Dermis microvascular lymphatic vessel endothelial cell (primary cell): Measurements from ENCODE around the gene FILIP1L. TPM values are rescaled to one million over a fixed set of nuclear protein-coding genes. Genes with fewer than 3 reads are reported as not detected.
A peak's percentile ranks its signal among the peaks of the same experiment; 100 is the strongest.

Experiments used
- DNase-seq, 2 donors: peaks; one replicate each; pipeline versions ENCODE4 v3.0.0 to v3.0.0-alpha.2; 2010; ENCODE audit warnings: low read depth in 2 of 2
- total RNA-seq: library from RNA; depleted of rRNA; stranded (reverse); fragments of >200 nt; gene quantifications from 2 replicates; pipeline ENCODE4 v1.2.1, GENCODE V29; 2014

FILIP1L gene
- total RNA-seq, 1 donor from 2014 or later, result 19.0 TPM

- no peak for DNase-seq
Measured at GRCh38 chr3:100018806-100019205, 95.5 kb downstream of the FILIP1L start.

- DNase-seq, result no peak
Measured at GRCh38 chr3:100010087-100010417, 104.2 kb downstream of the FILIP1L start.

- DNase-seq, result peak in 1 of 2 donors; percentile 79
Measured at GRCh38 chr3:100009276-100010086, 104.8 kb downstream of the FILIP1L start.

GRCh38 chr3:100008081-100008698, 106.1 kb downstream of the FILIP1L start:
- peak in 1 of 2 donors; percentile 89 for DNase-seq

GRCh38 chr3:100007313-100007712, 107.0 kb downstream of the FILIP1L start:
- no peak for DNase-seq

GRCh38 chr3:100006570-100007271, 107.6 kb downstream of the FILIP1L start:
- DNase-seq, result peak in 1 of 2 donors; percentile 58

- DNase-seq, result no peak
Measured at GRCh38 chr3:100005665-100006393, 108.5 kb downstream of the FILIP1L start.

GRCh38 chr3:100004931-100005330, 109.4 kb downstream of the FILIP1L start:
- peak in 1 of 2 donors; percentile 57 for DNase-seq

- no peak for DNase-seq
Measured at GRCh38 chr3:100003609-100004503, 110.4 kb downstream of the FILIP1L start.

- peak; percentile 33 to 87 for DNase-seq
Measured at GRCh38 chr3:100002599-100003350, 111.5 kb downstream of the FILIP1L start.

GRCh38 chr3:100001526-100002270, 112.6 kb downstream of the FILIP1L start:
- DNase-seq, result no peak

GRCh38 chr3:100001083-100001482, 113.2 kb downstream of the FILIP1L start:
- no peak for DNase-seq

- DNase-seq, result no peak
Measured at GRCh38 chr3:99999536-99999935, 114.8 kb downstream of the FILIP1L start.

GRCh38 chr3:99997293-99997692, 117.0 kb downstream of the FILIP1L start:
- peak in 1 of 2 donors; percentile 66 for DNase-seq

- DNase-seq, result no peak
Measured at GRCh38 chr3:99990179-99990578, 124.1 kb downstream of the FILIP1L start.

- DNase-seq, result no peak
Measured at GRCh38 chr3:99984668-99985067, 129.6 kb downstream of the FILIP1L start.

- DNase-seq, result no peak
Measured at GRCh38 chr3:99984139-99984538, 130.2 kb downstream of the FILIP1L start.

- DNase-seq, result no peak
Measured at GRCh38 chr3:99982650-99983049, 131.7 kb downstream of the FILIP1L start.

- DNase-seq, result no peak
Measured at GRCh38 chr3:99981138-99981537, 133.2 kb downstream of the FILIP1L start.
